HL-60 (cell line): Measurements from ENCODE around the gene MPRIP.

Experiments used
- GABPA ChIP-seq: IDR thresholded peaks from 2 replicates; pipeline ENCODE4 v1.6.1; 2012; ENCODE audit warnings: low read depth
- POLR2AphosphoS5 ChIP-seq: IDR thresholded peaks from 2 replicates; pipeline ENCODE4 v1.6.1; 2012; ENCODE audit warnings: low read depth
- SPI1 ChIP-seq: IDR thresholded peaks from 2 replicates; pipeline ENCODE4 v1.6.1; 2012; ENCODE audit warnings: low read depth, mild to moderate bottlenecking, borderline replicate concordance
- TF ChIP-seq, protein P1 (sequence below): IDR thresholded peaks from one replicate; pipeline ENCODE4 v1.5.1; 2011; ENCODE audit warnings: low read length, control low read depth, inconsistent platforms; ENCODE audit not compliant: insufficient read depth
- TF ChIP-seq, protein P2 (sequence below): IDR thresholded peaks from 2 replicates; pipeline ENCODE4 v1.6.1; 2012; ENCODE audit warnings: low read depth; ENCODE audit not compliant: insufficient replicate concordance

- TF ChIP-seq POLR2AphosphoS5 (no peak), GABPA (no peak), SPI1 (no peak)
- TF ChIP-seq, protein P1, sequence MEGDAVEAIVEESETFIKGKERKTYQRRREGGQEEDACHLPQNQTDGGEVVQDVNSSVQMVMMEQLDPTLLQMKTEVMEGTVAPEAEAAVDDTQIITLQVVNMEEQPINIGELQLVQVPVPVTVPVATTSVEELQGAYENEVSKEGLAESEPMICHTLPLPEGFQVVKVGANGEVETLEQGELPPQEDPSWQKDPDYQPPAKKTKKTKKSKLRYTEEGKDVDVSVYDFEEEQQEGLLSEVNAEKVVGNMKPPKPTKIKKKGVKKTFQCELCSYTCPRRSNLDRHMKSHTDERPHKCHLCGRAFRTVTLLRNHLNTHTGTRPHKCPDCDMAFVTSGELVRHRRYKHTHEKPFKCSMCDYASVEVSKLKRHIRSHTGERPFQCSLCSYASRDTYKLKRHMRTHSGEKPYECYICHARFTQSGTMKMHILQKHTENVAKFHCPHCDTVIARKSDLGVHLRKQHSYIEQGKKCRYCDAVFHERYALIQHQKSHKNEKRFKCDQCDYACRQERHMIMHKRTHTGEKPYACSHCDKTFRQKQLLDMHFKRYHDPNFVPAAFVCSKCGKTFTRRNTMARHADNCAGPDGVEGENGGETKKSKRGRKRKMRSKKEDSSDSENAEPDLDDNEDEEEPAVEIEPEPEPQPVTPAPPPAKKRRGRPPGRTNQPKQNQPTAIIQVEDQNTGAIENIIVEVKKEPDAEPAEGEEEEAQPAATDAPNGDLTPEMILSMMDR: no peak
- TF ChIP-seq, protein P2, sequence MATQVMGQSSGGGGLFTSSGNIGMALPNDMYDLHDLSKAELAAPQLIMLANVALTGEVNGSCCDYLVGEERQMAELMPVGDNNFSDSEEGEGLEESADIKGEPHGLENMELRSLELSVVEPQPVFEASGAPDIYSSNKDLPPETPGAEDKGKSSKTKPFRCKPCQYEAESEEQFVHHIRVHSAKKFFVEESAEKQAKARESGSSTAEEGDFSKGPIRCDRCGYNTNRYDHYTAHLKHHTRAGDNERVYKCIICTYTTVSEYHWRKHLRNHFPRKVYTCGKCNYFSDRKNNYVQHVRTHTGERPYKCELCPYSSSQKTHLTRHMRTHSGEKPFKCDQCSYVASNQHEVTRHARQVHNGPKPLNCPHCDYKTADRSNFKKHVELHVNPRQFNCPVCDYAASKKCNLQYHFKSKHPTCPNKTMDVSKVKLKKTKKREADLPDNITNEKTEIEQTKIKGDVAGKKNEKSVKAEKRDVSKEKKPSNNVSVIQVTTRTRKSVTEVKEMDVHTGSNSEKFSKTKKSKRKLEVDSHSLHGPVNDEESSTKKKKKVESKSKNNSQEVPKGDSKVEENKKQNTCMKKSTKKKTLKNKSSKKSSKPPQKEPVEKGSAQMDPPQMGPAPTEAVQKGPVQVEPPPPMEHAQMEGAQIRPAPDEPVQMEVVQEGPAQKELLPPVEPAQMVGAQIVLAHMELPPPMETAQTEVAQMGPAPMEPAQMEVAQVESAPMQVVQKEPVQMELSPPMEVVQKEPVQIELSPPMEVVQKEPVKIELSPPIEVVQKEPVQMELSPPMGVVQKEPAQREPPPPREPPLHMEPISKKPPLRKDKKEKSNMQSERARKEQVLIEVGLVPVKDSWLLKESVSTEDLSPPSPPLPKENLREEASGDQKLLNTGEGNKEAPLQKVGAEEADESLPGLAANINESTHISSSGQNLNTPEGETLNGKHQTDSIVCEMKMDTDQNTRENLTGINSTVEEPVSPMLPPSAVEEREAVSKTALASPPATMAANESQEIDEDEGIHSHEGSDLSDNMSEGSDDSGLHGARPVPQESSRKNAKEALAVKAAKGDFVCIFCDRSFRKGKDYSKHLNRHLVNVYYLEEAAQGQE: no peak
Observed at GRCh38 chr17:16994631-16995030, 47.6 kb upstream of the MPRIP start.
